ENCODE measurements around the gene ENG. TPM values are rescaled to one million over a fixed set of nuclear protein-coding genes. Genes with fewer than 3 reads are reported as not detected.
"Not testable (repeated sequence)": the region's sequence is repeated elsewhere in the genome, so short reads cannot be mapped to it uniquely, and the experiment has no call there.

ENG gene
- total RNA-seq, 1 donor from 2014 or later = 5.0 TPM

GRCh38 chr9:127886401-127886972 lies 32.0 kb upstream of the ENG start:
- DNase-seq (ENCODE audit: low read depth) = no peak
- TF ChIP-seq CTCF (conservative IDR thresholded peaks at IDR 0.05; ENCODE audit: low read depth, low read length) = no peak
- H3K4me3 ChIP-seq (ENCODE audit: low read depth, low read length) = no peak overlapping the region

- DNase-seq (ENCODE audit: low read depth) = no peak
- no peak overlapping the region for H3K4me3 ChIP-seq (ENCODE audit: low read depth, low read length)
- no peak for TF ChIP-seq CTCF (conservative IDR thresholded peaks at IDR 0.05; ENCODE audit: low read depth, low read length)
Measured at GRCh38 chr9:127885508-127886281, 31.2 kb upstream of the ENG start.

- no peak for TF ChIP-seq CTCF (conservative IDR thresholded peaks at IDR 0.05; ENCODE audit: low read depth, low read length)
- H3K4me3 ChIP-seq (ENCODE audit: low read depth, low read length) = no peak overlapping the region
- DNase-seq (ENCODE audit: low read depth) = no peak
Measured at GRCh38 chr9:127884976-127885490, 30.6 kb upstream of the ENG start.

GRCh38 chr9:127884427-127884911 lies 30.0 kb upstream of the ENG start:
- TF ChIP-seq CTCF (conservative IDR thresholded peaks at IDR 0.05; ENCODE audit: low read depth, low read length) = no peak
- H3K4me3 ChIP-seq (ENCODE audit: low read depth, low read length) = no peak overlapping the region
- DNase-seq (ENCODE audit: low read depth) = no peak

GRCh38 chr9:127883959-127884358 lies 29.5 kb upstream of the ENG start:
- TF ChIP-seq CTCF (conservative IDR thresholded peaks at IDR 0.05; ENCODE audit: low read depth, low read length) = no peak
- no peak for DNase-seq (ENCODE audit: low read depth)
- no peak overlapping the region for H3K4me3 ChIP-seq (ENCODE audit: low read depth, low read length)

GRCh38 chr9:127881715-127882114 lies 27.3 kb upstream of the ENG start:
- DNase-seq (ENCODE audit: low read depth); H3K4me3 ChIP-seq (ENCODE audit: low read depth, low read length): not testable (repeated sequence)

GRCh38 chr9:127880143-127880542 lies 25.7 kb upstream of the ENG start:
- H3K4me3 ChIP-seq (ENCODE audit: low read depth, low read length) = no peak overlapping the region
- DNase-seq (ENCODE audit: low read depth) = no peak
- no peak for TF ChIP-seq CTCF (conservative IDR thresholded peaks at IDR 0.05; ENCODE audit: low read depth, low read length)

Data from epithelial cell of proximal tubule (primary cell).